MM.1S (cell line): ENCODE results near the gene KLHL7.

Experiments used
- DNase-seq: peaks from one replicate; pipeline ENCODE4 v3.0.0-alpha.2; 2015
- H2AFZ ChIP-seq: fragments of 300-600 bp; sonication (generic); 2 replicates; pipeline ENCODE4 v1.6.0; 2016; ENCODE audit warnings: antibody characterized with exemption, low read length
- H3F3A ChIP-seq: fragments of 300-600 bp; sonication (generic); 2 replicates; pipeline ENCODE4 v1.6.1; 2016; ENCODE audit warnings: mild to moderate bottlenecking, antibody characterized with exemption, low read length, moderate library complexity, mixed read lengths; ENCODE audit not compliant: insufficient read depth
- H3K27ac ChIP-seq: fragments of 300-600 bp; sonication (generic); 2 replicates; pipeline ENCODE4 v1.5.1; 2016; ENCODE audit warnings: mild to moderate bottlenecking, low read length
- H3K27me3 ChIP-seq: fragments of 300-600 bp; sonication (generic); replicated peaks from 2 replicates; pipeline ENCODE4 v1.6.0; 2016; ENCODE audit warnings: low read length; ENCODE audit not compliant: insufficient read depth
- H3K36me3 ChIP-seq: fragments of 300-600 bp; sonication (generic); replicated peaks from 2 replicates; pipeline ENCODE4 v1.6.1; 2016; ENCODE audit warnings: mild to moderate bottlenecking, low read length, mixed read lengths; ENCODE audit not compliant: insufficient read depth
- H3K4me1 ChIP-seq: fragments of 300-600 bp; sonication (generic); 2 replicates; pipeline ENCODE4 v1.6.1; 2016; ENCODE audit warnings: low read length, mixed read lengths
- H3K4me2 ChIP-seq: fragments of 300-600 bp; sonication (generic); 2 replicates; pipeline ENCODE4 v1.6.0; 2016; ENCODE audit warnings: low read depth, low read length
- H3K4me3 ChIP-seq: fragments of 300-600 bp; sonication (generic); 2 replicates; pipeline ENCODE4 v1.5.1; 2016; ENCODE audit warnings: low read length, mixed read lengths
- H3K79me2 ChIP-seq: fragments of 300-600 bp; sonication (generic); 2 replicates; pipeline ENCODE4 v1.6.1; 2016; ENCODE audit warnings: mixed run types, low read length, mixed read lengths
- H3K9ac ChIP-seq: fragments of 300-600 bp; sonication (generic); 2 replicates; pipeline ENCODE4 v1.6.1; 2016; ENCODE audit warnings: low read length, mixed read lengths
- H3K9me2 ChIP-seq: fragments of 300-600 bp; sonication (generic); replicated peaks from 2 replicates; pipeline ENCODE4 v1.6.1; 2016; ENCODE audit warnings: mild to moderate bottlenecking, low read length, mixed read lengths; ENCODE audit not compliant: insufficient read depth
- H3K9me3 ChIP-seq: fragments of 300-600 bp; sonication (generic); replicated peaks from 2 replicates; pipeline ENCODE4 v1.6.1; 2016; ENCODE audit warnings: mild to moderate bottlenecking, low read length, mixed read lengths; ENCODE audit not compliant: insufficient read depth
- H4K20me1 ChIP-seq: fragments of 300-600 bp; sonication (generic); 2 replicates; pipeline ENCODE4 v1.6.1; 2016; ENCODE audit warnings: mild to moderate bottlenecking, low read length, moderate library complexity, mixed read lengths; ENCODE audit not compliant: insufficient read depth
- CTCF ChIP-seq: fragments of 300-600 bp; sonication (generic); IDR thresholded peaks from 2 replicates; pipeline ENCODE4 v1.5.1; 2016; ENCODE audit warnings: antibody characterized with exemption, low read length, mixed read lengths
- EZH2 ChIP-seq: fragments of 300-600 bp; sonication (generic); optimal IDR thresholded peaks from 2 replicates; pipeline ENCODE3; 2017; ENCODE audit warnings: low read depth, mild to moderate bottlenecking, antibody characterized with exemption, low read length, mixed read lengths
- EZH2phosphoT487 ChIP-seq: fragments of 300-600 bp; sonication (generic); IDR thresholded peaks from 2 replicates; pipeline ENCODE4 v1.6.1; 2018; ENCODE audit warnings: antibody characterized with exemption, low read length

KLHL7 gene

GRCh38 chr7:23200331-23200730 is 94.7 kb downstream of the KLHL7 start:
- Histone ChIP-seq H3K4me3 (no peak overlapping the region), H3K27ac (no peak overlapping the region), H3K27me3 (no peaks in the 10 kb centered on the region), H3K79me2 (no peaks in the 10 kb centered on the region), H3K36me3 (no peaks in the 10 kb centered on the region), H3K4me1 (no peaks in the 10 kb centered on the region), H4K20me1 (no peaks in the 10 kb centered on the region), H3F3A (no peaks in the 10 kb centered on the region), H3K9ac (no peak overlapping the region), H3K9me3 (no peaks in the 10 kb centered on the region), H3K9me2 (no peaks in the 10 kb centered on the region), H2AFZ (no peak overlapping the region), H3K4me2 (no peak overlapping the region)
- no peak for DNase-seq
- no peak for TF ChIP-seq EZH2phosphoT487

DNA sequence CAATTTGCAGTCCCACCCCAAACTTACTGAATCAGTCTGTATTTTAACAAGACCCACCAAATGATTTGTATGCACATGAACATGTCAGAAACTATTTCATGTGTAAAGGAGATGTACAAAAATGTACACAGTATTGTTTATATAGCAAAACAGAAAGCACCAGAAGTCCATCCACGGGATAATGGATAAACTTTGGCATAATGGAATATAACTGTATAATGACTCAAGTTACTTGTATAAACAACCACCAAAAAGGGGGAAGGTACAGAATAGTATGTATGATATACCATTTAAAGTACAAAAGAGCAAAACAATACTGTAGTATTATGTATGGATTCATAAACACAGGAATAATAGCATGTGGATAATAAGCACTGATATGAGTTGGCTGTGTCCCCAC is 98.7 kb downstream of the KLHL7 start:
- no peak for TF ChIP-seq EZH2phosphoT487
- TF ChIP-seq CTCF: no peak
- TF ChIP-seq EZH2: no peak
- Histone ChIP-seq H3K27ac (no peak overlapping the region), H3K4me2 (no peak overlapping the region), H3K9me2 (no peaks in the 10 kb centered on the region), H4K20me1 (no peaks in the 10 kb centered on the region), H3K4me3 (no peak overlapping the region), H3K9ac (no peak overlapping the region), H2AFZ (no peak overlapping the region), H3K27me3 (no peaks in the 10 kb centered on the region), H3F3A (no peaks in the 10 kb centered on the region), H3K79me2 (no peaks in the 10 kb centered on the region), H3K36me3 (no peaks in the 10 kb centered on the region), H3K4me1 (no peaks in the 10 kb centered on the region), H3K9me3 (no peaks in the 10 kb centered on the region)
- no peak for DNase-seq

- no peaks in the 10 kb centered on the region for H3K4me1 ChIP-seq
Observed at GRCh38 chr7:23205577-23205908, 100.0 kb downstream of the KLHL7 start.

More at GRCh38 chr7:23205577-23205908, 100.0 kb downstream of the KLHL7 start:
- H2AFZ ChIP-seq: no peak overlapping the region
- no peaks in the 10 kb centered on the region for H4K20me1 ChIP-seq
- no peak overlapping the region for H3K27ac ChIP-seq
- no peak for TF ChIP-seq EZH2phosphoT487
- TF ChIP-seq EZH2: no peak
- TF ChIP-seq CTCF: no peak
- no peaks in the 10 kb centered on the region for H3K79me2 ChIP-seq
- H3K9me2 ChIP-seq: no peaks in the 10 kb centered on the region
- H3K9me3 ChIP-seq: no peaks in the 10 kb centered on the region
- DNase-seq: no peak
- no peaks in the 10 kb centered on the region for H3F3A ChIP-seq
- H3K4me3 ChIP-seq: no peak overlapping the region
- H3K9ac ChIP-seq: no peak overlapping the region
- H3K27me3 ChIP-seq: no peaks in the 10 kb centered on the region
- no peaks in the 10 kb centered on the region for H3K36me3 ChIP-seq
- no peak overlapping the region for H3K4me2 ChIP-seq
